GM13976 (cell line): ENCODE results near the gene ARMC3.
"Not testable (repeated sequence)": the region's sequence is repeated elsewhere in the genome, so short reads cannot be mapped to it uniquely, and the experiment has no call there.

Experiments used
- DNase-seq: peaks from one replicate; pipeline ENCODE4 v3.0.0; 2012; ENCODE audit warnings: low spot score
- in situ Hi-C: fragments of 300-500 bp; cut with MboI; formaldehyde crosslinking; loops from one replicate; pipeline ENCODE4 v1.12.0; 2022; ENCODE audit warnings: low sequenced_read_pairs, mixed read lengths, inconsistent platforms; ENCODE audit not compliant: unreplicated experiment
- TF ChIP-seq, protein P1 (sequence below): IDR thresholded peaks from 2 replicates; pipeline ENCODE4 v1.5.1; 2012; ENCODE audit warnings: borderline replicate concordance, mild to moderate bottlenecking; ENCODE audit not compliant: insufficient read depth; ENCODE audit errors: extremely low read depth, missing control alignments, control extremely low read depth

The ARMC3 gene

DNA sequence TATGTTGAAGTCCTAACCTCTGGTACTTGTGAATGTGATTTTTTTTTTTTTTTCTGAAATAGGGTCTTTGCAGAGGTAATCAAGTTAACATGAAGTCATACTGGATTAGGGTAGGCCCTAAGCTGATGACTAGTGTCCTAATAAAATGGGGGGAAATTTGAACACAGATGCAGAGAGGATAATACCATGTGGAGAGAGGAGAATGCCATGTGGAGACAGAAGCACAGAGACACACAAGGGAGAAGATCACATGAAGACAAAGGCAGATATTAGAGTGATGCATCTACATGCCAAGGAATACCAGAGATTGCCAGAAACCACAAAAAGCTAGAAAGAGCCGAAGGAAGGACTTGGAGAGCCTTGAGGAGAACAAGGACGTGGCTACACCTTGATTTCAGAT is 28.5 kb upstream of the ARMC3 start:
- DNase-seq: no peak
- in situ Hi-C loops: no loop called here
- TF ChIP-seq, protein P1, sequence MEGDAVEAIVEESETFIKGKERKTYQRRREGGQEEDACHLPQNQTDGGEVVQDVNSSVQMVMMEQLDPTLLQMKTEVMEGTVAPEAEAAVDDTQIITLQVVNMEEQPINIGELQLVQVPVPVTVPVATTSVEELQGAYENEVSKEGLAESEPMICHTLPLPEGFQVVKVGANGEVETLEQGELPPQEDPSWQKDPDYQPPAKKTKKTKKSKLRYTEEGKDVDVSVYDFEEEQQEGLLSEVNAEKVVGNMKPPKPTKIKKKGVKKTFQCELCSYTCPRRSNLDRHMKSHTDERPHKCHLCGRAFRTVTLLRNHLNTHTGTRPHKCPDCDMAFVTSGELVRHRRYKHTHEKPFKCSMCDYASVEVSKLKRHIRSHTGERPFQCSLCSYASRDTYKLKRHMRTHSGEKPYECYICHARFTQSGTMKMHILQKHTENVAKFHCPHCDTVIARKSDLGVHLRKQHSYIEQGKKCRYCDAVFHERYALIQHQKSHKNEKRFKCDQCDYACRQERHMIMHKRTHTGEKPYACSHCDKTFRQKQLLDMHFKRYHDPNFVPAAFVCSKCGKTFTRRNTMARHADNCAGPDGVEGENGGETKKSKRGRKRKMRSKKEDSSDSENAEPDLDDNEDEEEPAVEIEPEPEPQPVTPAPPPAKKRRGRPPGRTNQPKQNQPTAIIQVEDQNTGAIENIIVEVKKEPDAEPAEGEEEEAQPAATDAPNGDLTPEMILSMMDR: no peak

DNA sequence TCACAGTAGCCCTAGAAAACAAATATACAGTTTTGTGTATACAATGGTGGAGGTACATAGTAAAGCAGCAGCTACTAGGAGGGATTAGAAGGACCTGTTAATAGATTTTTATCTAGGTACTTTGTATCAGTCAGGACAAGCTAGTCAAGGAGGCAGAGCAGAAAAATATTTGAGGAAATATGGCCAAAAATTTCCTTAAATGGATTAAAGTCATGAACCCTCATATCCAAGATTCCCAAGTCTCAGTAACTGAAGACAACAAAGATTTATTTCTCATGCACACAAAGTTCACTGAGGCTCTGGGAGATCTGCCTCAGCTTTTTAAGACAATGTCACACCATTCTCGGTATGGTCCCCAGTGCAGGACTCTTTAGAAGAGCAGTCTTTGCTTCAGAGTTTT is 28.1 kb upstream of the ARMC3 start:
- in situ Hi-C loops: no loop called here
- DNase-seq: no peak
- TF ChIP-seq, protein P1: no peak

DNA sequence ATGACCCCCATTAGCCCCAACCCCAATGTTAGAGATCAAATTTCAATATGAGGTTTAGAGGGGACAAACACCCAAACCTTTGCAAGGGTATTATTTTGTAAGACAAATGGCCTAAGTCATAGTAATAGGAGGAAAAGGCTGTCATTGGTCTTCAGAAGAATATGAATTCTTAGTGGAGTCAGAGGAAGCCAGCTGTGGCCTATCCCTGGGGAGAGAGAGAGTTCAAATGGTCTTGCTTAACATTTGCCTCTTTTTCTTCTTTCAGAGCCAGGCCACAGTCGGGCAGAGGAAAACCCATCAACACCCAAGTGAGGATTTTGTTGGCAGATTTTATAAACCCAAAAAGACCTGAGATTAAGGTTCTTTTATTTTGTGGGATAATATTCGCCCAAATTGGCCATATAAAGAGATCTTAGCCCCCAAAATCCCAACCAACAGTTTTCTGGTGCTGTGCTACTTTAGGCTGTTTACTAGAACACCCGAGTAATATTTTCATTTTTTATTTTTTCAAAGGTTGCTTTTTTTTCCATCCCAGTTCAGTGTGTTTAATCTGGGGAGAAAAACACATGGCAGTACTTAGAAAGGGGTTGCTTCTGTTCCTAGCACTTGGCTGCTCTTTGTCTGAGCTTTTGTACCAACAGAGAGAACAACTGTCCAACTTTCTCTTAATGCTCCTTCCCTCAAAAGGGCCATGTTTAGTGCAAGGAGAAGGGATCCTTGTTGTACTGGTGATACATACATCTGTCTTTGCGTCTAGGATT is 26.8 kb upstream of the ARMC3 start:
- in situ Hi-C loops: no loop called here
- DNase-seq: no peak
- TF ChIP-seq, protein P1: no peak

DNA sequence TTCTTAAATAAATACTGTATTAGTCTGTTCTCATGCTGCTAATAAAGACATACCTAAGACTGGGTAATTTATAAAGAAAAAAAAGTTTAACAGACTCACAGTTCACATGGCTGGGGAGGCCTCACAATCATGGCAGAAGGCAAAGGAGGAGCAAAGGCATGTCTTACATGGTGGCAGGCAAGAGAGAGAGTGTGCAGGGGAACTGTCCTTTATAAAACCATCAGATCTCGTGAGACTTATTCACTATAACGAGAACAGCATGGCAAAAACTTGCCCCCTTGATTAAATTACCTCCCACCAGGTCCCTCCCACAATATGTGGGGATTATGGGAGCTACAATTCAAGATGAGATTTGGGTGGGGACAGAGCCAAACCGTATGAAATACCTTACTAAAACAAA is 25.7 kb upstream of the ARMC3 start:
- in situ Hi-C loops, DNase-seq: not testable (repeated sequence)

DNA sequence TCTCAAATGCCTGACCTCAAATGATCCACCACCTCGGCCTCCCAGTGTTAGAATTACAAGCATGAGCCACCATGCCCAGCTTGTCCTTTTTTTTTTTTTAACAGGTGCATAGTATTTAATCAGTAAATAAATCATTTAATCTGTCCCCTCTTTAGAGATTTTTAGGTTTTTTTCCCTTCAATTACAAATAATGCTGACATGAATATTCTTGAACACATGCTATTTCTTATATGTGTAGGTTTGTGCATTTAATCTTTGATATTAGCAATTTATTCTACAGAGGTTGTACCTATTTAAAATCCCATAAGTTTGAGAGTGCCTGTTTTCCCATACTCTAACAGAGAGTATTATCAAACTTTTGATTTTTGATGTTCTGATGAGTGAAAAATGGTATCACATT is 24.2 kb upstream of the ARMC3 start:
- no peak for DNase-seq
- in situ Hi-C loops: no loop called here
- TF ChIP-seq, protein P1: no peak

DNA sequence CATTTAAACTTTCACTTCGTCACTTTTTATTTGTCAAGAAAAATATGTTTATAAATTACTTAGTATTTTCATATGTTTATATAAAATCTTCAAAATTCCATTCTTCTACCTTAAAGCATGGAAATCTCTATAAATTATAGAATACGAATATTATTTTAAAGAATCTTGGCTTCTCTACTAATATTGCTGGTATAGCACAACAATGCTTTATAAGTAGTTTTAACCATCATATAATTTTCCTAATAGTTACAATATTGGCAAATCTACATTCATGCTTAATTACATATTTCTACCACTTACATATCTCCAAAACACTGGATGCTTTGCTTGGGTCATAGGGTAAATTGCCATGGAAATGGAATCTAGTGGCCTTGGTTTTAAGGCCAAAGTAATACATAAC is 21.1 kb upstream of the ARMC3 start:
- TF ChIP-seq, protein P1: no peak
- in situ Hi-C loops: no loop called here
- DNase-seq: no peak

DNA sequence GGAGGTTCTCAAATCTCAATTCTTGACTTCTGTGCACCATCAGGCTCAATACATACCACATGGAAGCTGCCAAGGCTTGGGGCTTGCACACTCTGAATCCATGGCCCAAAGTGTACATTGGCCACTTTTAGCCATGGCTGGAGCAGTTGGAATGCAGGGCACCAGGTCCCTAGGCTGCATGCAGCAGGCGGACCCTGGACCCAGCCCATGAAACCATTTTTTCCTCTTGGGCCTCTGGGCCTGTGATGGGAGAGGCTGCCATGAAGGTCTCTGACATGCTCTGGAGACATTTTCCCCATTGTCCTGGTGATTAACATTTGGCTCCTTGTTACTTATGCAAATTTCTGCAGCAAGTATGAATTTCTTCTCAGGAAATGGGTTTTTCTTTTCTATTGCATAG is 19.0 kb upstream of the ARMC3 start:
- in situ Hi-C loops: no loop called here
- TF ChIP-seq, protein P1: no peak
- no peak for DNase-seq

DNA sequence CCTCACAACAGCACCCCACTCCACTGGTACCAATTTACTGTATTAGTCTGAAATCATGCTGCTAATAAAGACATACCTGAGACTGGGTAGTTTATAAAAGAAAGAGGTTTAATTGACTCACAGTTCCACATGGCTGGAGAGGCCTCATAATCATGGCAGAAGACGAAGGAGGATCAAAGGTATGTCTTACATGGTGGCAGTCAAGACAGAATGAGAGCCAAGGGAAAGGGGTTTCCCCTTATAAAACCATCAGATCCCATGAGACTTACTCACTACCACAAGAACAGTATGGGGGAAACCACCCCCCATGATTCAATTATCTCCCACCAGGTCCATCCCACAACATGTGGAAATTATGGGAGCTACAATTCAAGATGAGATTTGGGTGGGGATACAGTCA is 18.2 kb upstream of the ARMC3 start:
- in situ Hi-C loops, DNase-seq: not testable (repeated sequence)
